Endothelial cell of umbilical vein (primary cell): Measurements from ENCODE around the gene TUBA1A. TPM values are rescaled to one million over a fixed set of nuclear protein-coding genes. Genes with fewer than 3 reads are reported as not detected.

Experiments used
- BruUV-seq: library from RNA; stranded (reverse); fragments of 400-500 nt; replicated peaks from 2 replicates; lab custom pipeline; 2021; lab: Mats Ljungman, UMichigan
- CTCF ChIA-PET: fragments of 300-600, 350-600 bp; sonication (Branson Sonifier 250); formaldehyde crosslinking; loops from one replicate; lab custom pipeline; 2021; ENCODE audit warnings: antibody characterized with exemption, inconsistent platforms; lab: Charles Lee
- POLR2A ChIA-PET: fragments of 300-600, 350-600 bp; sonication (Branson Sonifier 250); formaldehyde crosslinking; loops from one replicate; lab custom pipeline; 2021; ENCODE audit warnings: antibody characterized with exemption, inconsistent platforms; lab: Charles Lee
- DNase-seq: peaks from one replicate; pipeline ENCODE4 v3.0.0-alpha.2; 2011; ENCODE audit warnings: low read depth, low spot score
- FAIRE-seq: peaks from 2 replicates; lab custom pipeline; 2011; peaks lifted over from hg19 to GRCh38; lab: Jason Lieb, UNC
- H2AFZ ChIP-seq: 2 replicates; pipeline ENCODE4 v1.6.0; 2012; ENCODE audit warnings: low read depth, low read length, control low read depth, inconsistent platforms
- H3K27ac ChIP-seq: 2 replicates; pipeline ENCODE4 v1.5.1; 2011; ENCODE audit warnings: low read depth, mild to moderate bottlenecking, control low read depth, low read length, moderate library complexity; ENCODE audit not compliant: insufficient read depth
- H3K27me3 ChIP-seq, 2 experiments: 2 replicates each; pipeline versions ENCODE4 v1.6.0 to v1.6.1; 2011; ENCODE audit warnings: low read length in 2 of 2, mixed read lengths in 1 of 2; ENCODE audit not compliant: control insufficient read depth in 2 of 2, insufficient read depth in 2 of 2
- H3K36me3 ChIP-seq, 2 experiments: 2 replicates in 1 of 2; 3 replicates in 1 of 2; pipeline ENCODE4 v1.5.1; 2011; ENCODE audit warnings: low read length in 2 of 2, mild to moderate bottlenecking in 1 of 2, moderate library complexity in 1 of 2; ENCODE audit not compliant: control insufficient read depth in 2 of 2, insufficient read depth in 2 of 2; ENCODE audit errors: extremely low read depth in 1 of 2
- H3K4me1 ChIP-seq: 3 replicates; pipeline ENCODE4 v1.5.1; 2011; ENCODE audit warnings: mild to moderate bottlenecking, low read length; ENCODE audit not compliant: control insufficient read depth, insufficient read depth; ENCODE audit errors: extremely low read depth
- H3K4me2 ChIP-seq: 2 replicates; pipeline ENCODE4 v1.6.1; 2011; ENCODE audit warnings: low read length, control low read depth, mixed read lengths; ENCODE audit not compliant: insufficient read depth
- H3K4me3 ChIP-seq, 3 experiments: fragments of 200-600 bp in 1 of 3; sonication (generic), shearing (Covaris generic) in 1 of 3; replicated peaks in 1 of 3; 2 replicates each; pipeline ENCODE4 v1.5.1; 2011 to 2016; ENCODE audit warnings: control low read depth in 3 of 3, low read length in 3 of 3, mild to moderate bottlenecking in 2 of 3, inconsistent platforms in 1 of 3, low read depth in 1 of 3, moderate library complexity in 1 of 3; ENCODE audit not compliant: insufficient read depth in 1 of 3
- H3K79me2 ChIP-seq: 2 replicates; pipeline ENCODE4 v1.6.0; 2012; ENCODE audit warnings: low read length, inconsistent platforms; ENCODE audit not compliant: control insufficient read depth, insufficient read depth
- H3K9ac ChIP-seq: replicated peaks from 2 replicates; pipeline ENCODE3; 2011; ENCODE audit warnings: low read length, control low read depth; ENCODE audit not compliant: insufficient read depth; ENCODE audit errors: extremely low read depth
- H3K9me1 ChIP-seq: replicated peaks from 3 replicates; pipeline ENCODE4 v1.6.0; 2011; ENCODE audit warnings: mild to moderate bottlenecking, low read length; ENCODE audit not compliant: control insufficient read depth, insufficient read depth; ENCODE audit errors: extremely low read depth
- H3K9me3 ChIP-seq: replicated peaks from 2 replicates; pipeline ENCODE4 v1.5.1; 2012; ENCODE audit warnings: low read length, inconsistent platforms; ENCODE audit not compliant: control insufficient read depth, insufficient read depth
- H4K20me1 ChIP-seq: replicated peaks from 2 replicates; pipeline ENCODE3; 2011; ENCODE audit warnings: mild to moderate bottlenecking, low read length; ENCODE audit not compliant: control insufficient read depth, insufficient read depth; ENCODE audit errors: extremely low read depth
- CTCF ChIP-seq, 2 donors: IDR thresholded peaks; 1 replicate in 1 of 2; 2 replicates in 1 of 2; pipeline ENCODE4 v1.5.1; 2011; ENCODE audit warnings: low read length in 2 of 2, mild to moderate bottlenecking in 2 of 2, moderate library complexity in 2 of 2, control low read depth in 1 of 2, inconsistent platforms in 1 of 2, low read depth in 1 of 2; ENCODE audit not compliant: insufficient read depth in 1 of 2; ENCODE audit errors: extremely low read depth in 1 of 2
- EZH2 ChIP-seq: IDR thresholded peaks from 2 replicates; pipeline ENCODE4 v1.6.1; 2012; ENCODE audit warnings: borderline replicate concordance, low read depth, mild to moderate bottlenecking, moderate library complexity, low read length, inconsistent platforms; ENCODE audit not compliant: severe bottlenecking
- FOS ChIP-seq: IDR thresholded peaks from 2 replicates; pipeline ENCODE4 v1.6.1; 2011; ENCODE audit warnings: mild to moderate bottlenecking, low read length, moderate library complexity, borderline replicate concordance; ENCODE audit not compliant: insufficient read depth
- GATA2 ChIP-seq: IDR thresholded peaks from 2 replicates; pipeline ENCODE4 v1.7.0; 2011; ENCODE audit warnings: low read depth, mild to moderate bottlenecking, moderate library complexity, mixed read lengths, low read length; ENCODE audit not compliant: insufficient read length, insufficient read depth
- JUN ChIP-seq: IDR thresholded peaks from 2 replicates; pipeline ENCODE4 v1.6.1; 2011; ENCODE audit warnings: borderline replicate concordance, low read depth; ENCODE audit not compliant: insufficient read length, insufficient read depth
- MAX ChIP-seq: IDR thresholded peaks from 2 replicates; pipeline ENCODE4 v1.6.1; 2011; ENCODE audit not compliant: insufficient read depth, insufficient read length
- MYC ChIP-seq: IDR thresholded peaks from one replicate; pipeline ENCODE4 v1.6.1; 2011; ENCODE audit warnings: mild to moderate bottlenecking, low read depth, low read length
- POLR2A ChIP-seq: IDR thresholded peaks from 2 replicates; pipeline ENCODE4 v1.6.1; 2012; ENCODE audit warnings: low read depth, mild to moderate bottlenecking, control low read depth, low read length
- POLR2AphosphoS5 ChIP-seq: IDR thresholded peaks from 2 replicates; pipeline ENCODE4 v1.6.1; 2012; ENCODE audit warnings: low read depth, mild to moderate bottlenecking, control low read depth, low read length, moderate library complexity; ENCODE audit not compliant: insufficient read depth
- dilution Hi-C: fragments of 300-500 bp; cut with MboI; formaldehyde crosslinking; loops from one replicate; pipeline ENCODE4 v1.15.0; 2019; ENCODE audit warnings: low sequenced_read_pairs; ENCODE audit not compliant: extremely low pct_ligation_motif_present
- intact Hi-C: fragments of 100-400 bp; cut with micrococcal nuclease; formaldehyde crosslinking; loops from one replicate; pipeline ENCODE4 v1.10.0; 2022
- polyA plus RNA-seq, 4 experiments: library from polyadenylated mRNA; depleted of rRNA in 3 of 4; stranded (reverse) in 3 of 4; unstranded in 1 of 4; fragments of >200 nt; gene quantifications; 2 replicates each; pipeline versions ENCODE4 v1.2.1 to v1.2.3, GENCODE V29; 2011 to 2012; ENCODE audit warnings: missing spikeins in 1 of 4
- total RNA-seq: library from RNA; stranded (reverse); gene quantifications from 2 replicates; pipeline ENCODE4 v1.2.3, GENCODE V29; 2021

The TUBA1A gene
- total and polyA plus RNA-seq, 2 donors (not counting 3 experiments of a cell fraction or from before 2014, with no cell fraction given): 740 to 2,429 TPM

- H3K79me2 ChIP-seq: no peaks in the 10 kb centered on the region
- intact Hi-C loops: loop anchor here (1.0 kb wide), 1 partner anchor 33 kb away; no protein-coding TSS in a partner anchor
- H3K4me2 ChIP-seq: peak overlapping the region; percentile 72
- H3K36me3 ChIP-seq: no peaks in the 10 kb centered on the region
- H3K4me3 ChIP-seq: peak overlapping the region in 1 of 3 experiments; percentile 44
- peak overlapping the region; percentile 2 for H2AFZ ChIP-seq
- dilution Hi-C loops: no loop called here
- POLR2A ChIA-PET: interaction anchor here (0.5 to 1.2 kb wide), 3 partner anchors 13 to 68 kb away, joined by 3 to 7 read pairs (median 6); partner anchors contain the start of gene TUBA1A
- H3K9ac ChIP-seq: peak overlapping the region; percentile 76
- no peaks in the 10 kb centered on the region for H4K20me1 ChIP-seq
- no peaks in the 10 kb centered on the region for H3K27me3 ChIP-seq
- FAIRE-seq (no peak), DNase-seq (peak; percentile 81)
- CTCF ChIA-PET: interaction anchor here (0.7 to 2.5 kb wide), 5 partner anchors 10 to 72 kb away, joined by 3 to 16 read pairs (median 5); partner anchors contain the start of gene TUBA1A
- no peaks in the 10 kb centered on the region for H3K9me3 ChIP-seq
- TF ChIP-seq JUN: no peak
- TF ChIP-seq GATA2: no peak
- no peak for TF ChIP-seq EZH2
- TF ChIP-seq FOS: no peak
- no peak for TF ChIP-seq POLR2A
- TF ChIP-seq POLR2AphosphoS5: no peak
- no peak for TF ChIP-seq CTCF (IDR thresholded peaks at IDR 0.05; ENCODE audit: extremely low read depth in 1 of 2, insufficient read depth in 1 of 2, low read depth in 1 of 2, low read length in 2 of 2)
- no peak for TF ChIP-seq MYC
- TF ChIP-seq MAX: no peak
- H3K4me1 ChIP-seq: peaks cover 33% of the 10 kb centered on the region
- H3K27ac ChIP-seq: peak overlapping the region; percentile 74
- TSS peak; percentile 84 for BruUV-seq
- H3K9me1 ChIP-seq: no peaks in the 10 kb centered on the region
These were observed 12.9 kb upstream of the TUBA1A start for GRCh38 chr12:49201595-49202295.
